Liver (tissue), 3 donors: ENCODE measurements around the gene MEGF6.

Experiments
- CTCF ChIP-seq: fragments of 150-350 bp; IDR thresholded peaks from 2 replicates; pipeline ENCODE4 v1.5.1; 2017; ENCODE audit warnings: improper control_type of control experiment, low read depth, low read length; ENCODE audit not compliant: missing input control
- EGR1 ChIP-seq, 2 donors: IDR thresholded peaks; 2 replicates each; pipeline ENCODE4 v1.6.1; 2016 to 2018; ENCODE audit warnings: antibody characterized with exemption in 2 of 2, low read depth in 2 of 2
- donor health status: healthy.
- donor health status: healthy.

DNA sequence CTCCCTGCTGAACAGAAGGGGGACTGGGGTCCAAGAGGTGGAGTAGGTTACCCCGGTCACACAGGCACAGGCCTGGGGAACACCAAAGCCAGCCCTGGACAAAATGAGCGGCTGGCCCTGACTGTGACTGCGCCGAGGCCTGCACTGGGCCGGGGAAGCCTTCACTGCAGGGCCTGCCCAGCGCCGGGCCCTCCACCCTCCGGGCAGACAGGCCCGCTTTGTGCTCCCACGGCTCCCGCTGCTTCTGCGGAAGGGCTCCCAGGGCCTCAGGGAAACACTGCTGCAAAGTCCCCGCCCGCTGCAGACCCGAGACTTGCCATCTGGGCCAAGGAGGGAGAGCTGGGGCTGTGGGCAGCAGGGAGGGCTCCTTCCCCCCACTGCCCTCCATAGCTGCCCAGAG lies 35.3 kb downstream of the MEGF6 start:
- TF ChIP-seq CTCF (no peak), EGR1 (IDR thresholded peaks at IDR 0.05; ENCODE audit: low read depth in 2 of 2) (no peak)
